CD4-positive, alpha-beta T cell (primary cell): ENCODE measurements around the gene GATAD2B. TPM values are rescaled to one million over a fixed set of nuclear protein-coding genes. Genes with fewer than 3 reads are reported as not detected.

Experiments
- ATAC-seq: fragments of 200-7000 bp; cut with Tn5 transposase; one replicate; pipeline ENCODE4 v1.10.0; 2022; ENCODE audit warnings: mild to moderate bottlenecking; ENCODE audit not compliant: poor library complexity
- CTCF ChIA-PET: fragments of 350-600 bp; sonication (Branson Sonifier 250); formaldehyde crosslinking; loops from one replicate; lab custom pipeline; 2021; ENCODE audit warnings: antibody characterized with exemption, inconsistent platforms; lab: Charles Lee
- POLR2A ChIA-PET: fragments of 350-600 bp; sonication (Branson Sonifier 250); formaldehyde crosslinking; loops from one replicate; lab custom pipeline; 2021; ENCODE audit warnings: antibody characterized with exemption, inconsistent platforms; lab: Charles Lee
- DNase-seq, 14 experiments: peaks; one replicate each; pipeline ENCODE4 v3.0.0-alpha.2; 2013 to 2020; ENCODE audit warnings: mixed read lengths in 2 of 14
- H3K27ac ChIP-seq, 2 donors: one replicate each; pipeline versions ENCODE4 v1.5.1 to v1.7.0; 2013; ENCODE audit warnings: low read length in 2 of 2, low read depth in 1 of 2, mild to moderate bottlenecking in 1 of 2
- H3K27me3 ChIP-seq, 2 experiments: 1 replicate in 1 of 2; 2 replicates in 1 of 2; pipeline versions ENCODE4 v1.6.1 to v1.7.0; 2013; ENCODE audit warnings: low read length in 2 of 2, control low read depth in 1 of 2, mild to moderate bottlenecking in 1 of 2, moderate library complexity in 1 of 2; ENCODE audit not compliant: insufficient read depth in 2 of 2, control insufficient read depth in 1 of 2
- H3K36me3 ChIP-seq: one replicate; pipeline ENCODE4 v1.6.1; 2013; ENCODE audit warnings: low read length, control low read depth; ENCODE audit not compliant: insufficient read depth
- H3K4me1 ChIP-seq: one replicate; pipeline ENCODE4 v1.6.1; 2013; ENCODE audit warnings: low read length, control low read depth; ENCODE audit not compliant: insufficient read depth
- H3K4me3 ChIP-seq: one replicate; pipeline ENCODE4 v1.5.1; 2013; ENCODE audit warnings: mild to moderate bottlenecking, low read length, moderate library complexity
- H3K9me3 ChIP-seq, 2 experiments: 1 replicate in 1 of 2; 2 replicates in 1 of 2; pipeline versions ENCODE4 v1.6.1 to v1.7.0; 2013; ENCODE audit warnings: low read length in 2 of 2, mild to moderate bottlenecking in 2 of 2, control low read depth in 1 of 2, moderate library complexity in 1 of 2; ENCODE audit not compliant: control insufficient read depth in 1 of 2, insufficient read depth in 1 of 2
- H3K27ac Mint-ChIP-seq: one replicate; pipeline ENCODE4 v1.8.0; 2020; ENCODE audit warnings: mixed read lengths
- H3K27me3 Mint-ChIP-seq: one replicate; pipeline ENCODE4 v1.8.0; 2021; ENCODE audit warnings: mixed read lengths
- H3K36me3 Mint-ChIP-seq: one replicate; pipeline ENCODE4 v1.8.0; 2021; ENCODE audit warnings: low read depth, mixed read lengths
- H3K4me1 Mint-ChIP-seq: one replicate; pipeline ENCODE4 v1.8.0; 2021; ENCODE audit warnings: low read depth, mixed read lengths
- H3K4me3 Mint-ChIP-seq: one replicate; pipeline ENCODE4 v1.8.0; 2020; ENCODE audit warnings: mild to moderate bottlenecking, mixed read lengths
- H3K9me3 Mint-ChIP-seq: one replicate; pipeline ENCODE4 v1.8.0; 2020; ENCODE audit warnings: mixed read lengths
- CTCF ChIP-seq: fragments of 200-600 bp; IDR thresholded peaks from one replicate; pipeline ENCODE4 v1.8.0; 2022; ENCODE audit warnings: antibody characterized with exemption, mild to moderate bottlenecking
- intact Hi-C, 2 experiments: fragments of 100-400 bp; cut with DNase I in 1 of 2; cut with micrococcal nuclease in 1 of 2; formaldehyde crosslinking; loops; one replicate each; pipeline versions ENCODE4 v1.15.1 to v1.9.0; 2023 to 2025; cut with DNase I, micrococcal nuclease
- total RNA-seq, 174 experiments: library from RNA in 2 of 174; stranded (reverse) in 2 of 174; gene quantifications; one replicate each; pipeline ENCODE4 v1.2.3 and lab custom pipeline; 2021 to 2026

Gene GATAD2B
- total RNA-seq, 2 experiments from 2014 or later, result 51.6 to 52.3 TPM

- H3K4me1 ChIP-seq, result no peaks in the 10 kb centered on the region
- Mint-ChIP-seq H3K4me1 (peaks cover 21% of the 10 kb centered on the region), H3K27me3 (no peaks in the 10 kb centered on the region), H3K9me3 (no peaks in the 10 kb centered on the region), H3K27ac (peak overlapping the region; percentile 47), H3K4me3 (no peak overlapping the region), H3K36me3 (peaks cover 33% of the 10 kb centered on the region)
- TF ChIP-seq CTCF, result no peak
- no peaks in the 10 kb centered on the region for H3K9me3 ChIP-seq
- no peak overlapping the region for H3K27ac ChIP-seq
- intact Hi-C loops, result no loop called here
- H3K27me3 ChIP-seq, result no peaks in the 10 kb centered on the region
- ChIA-PET POLR2A (interaction anchor here (0.7 to 1.1 kb wide), 2 partner anchors 145 to 198 kb away, joined by 3 read pairs; partner anchors contain the start of genes CHTOP and JTB), CTCF (interaction anchor here (0.9 kb wide), 1 partner anchor 114 kb away, joined by 4 read pairs; the partner anchor contains the start of gene DENND4B)
- no peak for DNase-seq
- H3K4me3 ChIP-seq, result no peak overlapping the region
- H3K36me3 ChIP-seq, result peaks cover 14% of the 10 kb centered on the region
- no peak for ATAC-seq
These were observed 90.5 kb downstream of the GATAD2B start for GRCh38 chr1:153832293-153832692.

- Histone ChIP-seq H3K4me3 (no peak overlapping the region), H3K27ac (no peak overlapping the region), H3K27me3 (no peaks in the 10 kb centered on the region), H3K4me1 (no peaks in the 10 kb centered on the region), H3K9me3 (no peaks in the 10 kb centered on the region), H3K36me3 (peaks cover 21% of the 10 kb centered on the region)
- no peak for DNase-seq
- intact Hi-C loops, result no loop called here
- H3K27ac Mint-ChIP-seq, result no peak overlapping the region
- peaks cover 38% of the 10 kb centered on the region for H3K36me3 Mint-ChIP-seq
- ATAC-seq, result no peak
- ChIA-PET POLR2A (no interaction called here), CTCF (no interaction called here)
- no peaks in the 10 kb centered on the region for H3K27me3 Mint-ChIP-seq
- H3K4me1 Mint-ChIP-seq, result peaks cover 12% of the 10 kb centered on the region
- no peaks in the 10 kb centered on the region for H3K9me3 Mint-ChIP-seq
- TF ChIP-seq CTCF, result no peak
- no peak overlapping the region for H3K4me3 Mint-ChIP-seq
These were observed 91.7 kb downstream of the GATAD2B start for GRCh38 chr1:153831026-153831425.

GRCh38 chr1:153827168-153827964 lies 95.4 kb downstream of the GATAD2B start:
- H3K4me1 ChIP-seq, result no peaks in the 10 kb centered on the region
- ATAC-seq, result no peak
- Mint-ChIP-seq H3K27ac (no peak overlapping the region), H3K27me3 (no peaks in the 10 kb centered on the region), H3K4me1 (peaks cover 4% of the 10 kb centered on the region), H3K4me3 (no peak overlapping the region), H3K9me3 (no peaks in the 10 kb centered on the region), H3K36me3 (peaks cover 44% of the 10 kb centered on the region)
- intact Hi-C loops, result no loop called here
- ChIA-PET POLR2A (interaction anchor here (0.6 to 1.0 kb wide), 2 partner anchors 23 to 150 kb away, joined by 3 read pairs; partner anchors contain the start of gene JTB), CTCF (interaction anchor here (0.6 to 1.5 kb wide), 4 partner anchors 9 to 148 kb away, joined by 3 to 5 read pairs (median 4); no protein-coding TSS in a partner anchor)
- no peak for DNase-seq
- H3K9me3 ChIP-seq, result no peaks in the 10 kb centered on the region
- peaks cover 36% of the 10 kb centered on the region for H3K36me3 ChIP-seq
- no peak for TF ChIP-seq CTCF
- H3K27me3 ChIP-seq, result no peaks in the 10 kb centered on the region
- no peak overlapping the region for H3K4me3 ChIP-seq
- no peak overlapping the region for H3K27ac ChIP-seq
